ENCODE data around the gene RMDN3. TPM values are rescaled to one million over a fixed set of nuclear protein-coding genes. Genes with fewer than 3 reads are reported as not detected.

The RMDN3 gene
- total and polyA plus RNA-seq, 9 of the 15 experiments (the other 6 are each of a cell fraction or from before 2014, with no cell fraction given) = 8.1 to 38.2 (median 25.9) TPM

- TF ChIP-seq, protein P1, sequence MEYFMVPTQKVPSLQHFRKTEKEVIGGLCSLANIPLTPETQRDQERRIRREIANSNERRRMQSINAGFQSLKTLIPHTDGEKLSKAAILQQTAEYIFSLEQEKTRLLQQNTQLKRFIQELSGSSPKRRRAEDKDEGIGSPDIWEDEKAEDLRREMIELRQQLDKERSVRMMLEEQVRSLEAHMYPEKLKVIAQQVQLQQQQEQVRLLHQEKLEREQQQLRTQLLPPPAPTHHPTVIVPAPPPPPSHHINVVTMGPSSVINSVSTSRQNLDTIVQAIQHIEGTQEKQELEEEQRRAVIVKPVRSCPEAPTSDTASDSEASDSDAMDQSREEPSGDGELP (CRISPR knock-in tag; IDR thresholded peaks at IDR 0.05; ENCODE audit: borderline replicate concordance) = peak; percentile 49; the same call in 1 of the 2 replicates
- TF ChIP-seq CREM (IDR thresholded peaks at IDR 0.05; ENCODE audit: low read depth) = 0 out of 2 replicates have a peak, but pooled peaks have one; percentile 8
- peak; percentile 94 for TF ChIP-seq STAG1 (CRISPR knock-in tag; IDR thresholded peaks at IDR 0.05; ENCODE audit: borderline replicate concordance)
- TF ChIP-seq CTCFL (IDR thresholded peaks at IDR 0.05; ENCODE audit: borderline replicate concordance, insufficient read depth, low read depth, low read length, poor library complexity, severe bottlenecking) = peak; percentile 85
- TF ChIP-seq ZNF316 (IDR thresholded peaks at IDR 0.05) = no peak
- peak; percentile 59; the same call in 1 of the 2 replicates for TF ChIP-seq ETV5 (CRISPR knock-in tag; IDR thresholded peaks at IDR 0.05; ENCODE audit: low read depth)
- TF ChIP-seq CTBP1 (IDR thresholded peaks at IDR 0.05; ENCODE audit: borderline replicate concordance) = peak; percentile 94
- peak in 2 of 3 experiments; percentile 56 to 62 for TF ChIP-seq YY1 (IDR thresholded peaks at IDR 0.05; ENCODE audit: borderline replicate concordance in 1 of 3, control insufficient read depth in 1 of 3, extremely low read depth in 1 of 3, insufficient read depth in 3 of 3, insufficient read length in 1 of 3, insufficient replicate concordance in 2 of 3, low read depth in 1 of 3, low read length in 2 of 3)
- no peak for TF ChIP-seq IRF2 (CRISPR knock-in tag; IDR thresholded peaks at IDR 0.05)
- no peak for TF ChIP-seq FOXJ3 (CRISPR knock-in tag; IDR thresholded peaks at IDR 0.05)
- peak in 1 of 2 experiments; percentile 40; a peak in 1 of 4 replicates for TF ChIP-seq KDM4B (IDR thresholded peaks at IDR 0.05; ENCODE audit: borderline replicate concordance in 2 of 2, low read depth in 1 of 2)
- peak; percentile 57 to 77; a peak in 2 of 4 replicates for TF ChIP-seq RCOR1 (IDR thresholded peaks at IDR 0.05; ENCODE audit: borderline replicate concordance in 1 of 2, low read depth in 2 of 2, low read length in 2 of 2)
- 0 out of 2 replicates have a peak, but pooled peaks have one; percentile 31 for TF ChIP-seq CC2D1A (IDR thresholded peaks at IDR 0.05)
- TF ChIP-seq, protein P2, sequence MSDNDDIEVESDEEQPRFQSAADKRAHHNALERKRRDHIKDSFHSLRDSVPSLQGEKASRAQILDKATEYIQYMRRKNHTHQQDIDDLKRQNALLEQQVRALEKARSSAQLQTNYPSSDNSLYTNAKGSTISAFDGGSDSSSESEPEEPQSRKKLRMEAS (CRISPR knock-in tag; IDR thresholded peaks at IDR 0.05) = peak; percentile 52; the same call in 1 of the 2 replicates
- TF ChIP-seq RB1 (IDR thresholded peaks at IDR 0.05; ENCODE audit: low read depth) = peak; percentile 64
- no peak for TF ChIP-seq RFX1 (IDR thresholded peaks at IDR 0.05)
- no peak for TF ChIP-seq KLF13 (tag; IDR thresholded peaks at IDR 0.05; ENCODE audit: borderline replicate concordance, low read depth)
- TF ChIP-seq, protein P3, sequence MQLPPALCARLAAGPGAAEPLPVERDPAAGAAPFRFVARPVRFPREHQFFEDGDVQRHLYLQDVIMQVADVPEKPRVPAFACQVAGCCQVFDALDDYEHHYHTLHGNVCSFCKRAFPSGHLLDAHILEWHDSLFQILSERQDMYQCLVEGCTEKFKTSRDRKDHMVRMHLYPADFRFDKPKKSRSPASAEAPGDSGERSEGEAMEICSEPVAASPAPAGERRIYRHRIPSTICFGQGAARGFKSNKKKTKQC (CRISPR knock-in tag; IDR thresholded peaks at IDR 0.05) = no peak
- TF ChIP-seq RAD21 (CRISPR knock-in tag; conservative IDR thresholded peaks at IDR 0.05 in 1 of 2, IDR thresholded peaks at IDR 0.05 in 1 of 2) = peak; percentile 88 to 90
- TF ChIP-seq, protein P4, sequence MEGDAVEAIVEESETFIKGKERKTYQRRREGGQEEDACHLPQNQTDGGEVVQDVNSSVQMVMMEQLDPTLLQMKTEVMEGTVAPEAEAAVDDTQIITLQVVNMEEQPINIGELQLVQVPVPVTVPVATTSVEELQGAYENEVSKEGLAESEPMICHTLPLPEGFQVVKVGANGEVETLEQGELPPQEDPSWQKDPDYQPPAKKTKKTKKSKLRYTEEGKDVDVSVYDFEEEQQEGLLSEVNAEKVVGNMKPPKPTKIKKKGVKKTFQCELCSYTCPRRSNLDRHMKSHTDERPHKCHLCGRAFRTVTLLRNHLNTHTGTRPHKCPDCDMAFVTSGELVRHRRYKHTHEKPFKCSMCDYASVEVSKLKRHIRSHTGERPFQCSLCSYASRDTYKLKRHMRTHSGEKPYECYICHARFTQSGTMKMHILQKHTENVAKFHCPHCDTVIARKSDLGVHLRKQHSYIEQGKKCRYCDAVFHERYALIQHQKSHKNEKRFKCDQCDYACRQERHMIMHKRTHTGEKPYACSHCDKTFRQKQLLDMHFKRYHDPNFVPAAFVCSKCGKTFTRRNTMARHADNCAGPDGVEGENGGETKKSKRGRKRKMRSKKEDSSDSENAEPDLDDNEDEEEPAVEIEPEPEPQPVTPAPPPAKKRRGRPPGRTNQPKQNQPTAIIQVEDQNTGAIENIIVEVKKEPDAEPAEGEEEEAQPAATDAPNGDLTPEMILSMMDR (IDR thresholded peaks at IDR 0.05 in 2 of 3, conservative IDR thresholded peaks at IDR 0.05 in 1 of 3; ENCODE audit: insufficient read depth in 2 of 3, low read depth in 1 of 3, low read length in 3 of 3) = peak; percentile 85 to 90 (median 90)
- peak; percentile 29; the same call in 1 of the 2 replicates for TF ChIP-seq ZEB2 (IDR thresholded peaks at IDR 0.05)
Measured at GRCh38 chr15:40782609-40783227, 27.7 kb upstream of the RMDN3 start (continued).

Measured in K562 (cell line).